Left lung (tissue), 10 donors: ENCODE results near the gene KIF26A. TPM values are rescaled to one million over a fixed set of nuclear protein-coding genes. Genes with fewer than 3 reads are reported as not detected.
"Not testable (repeated sequence)": the region's sequence is repeated elsewhere in the genome, so short reads cannot be mapped to it uniquely, and the experiment has no call there.

ENCODE experiments used
- ATAC-seq: fragments of 200-7000 bp; cut with Tn5 transposase; one replicate; pipeline ENCODE4 v1.9.1; 2020; ENCODE audit warnings: moderate library complexity
- DNase-seq, 4 donors: peaks; one replicate each; pipeline ENCODE4 v3.0.0-alpha.2; 2013 to 2020
- H3K27ac ChIP-seq, 2 donors: fragments of 200-600 bp; sonication (generic) in 1 of 2; one replicate each; pipeline versions ENCODE4 v1.5.0 to v1.8.0; 2020 to 2021
- H3K27me3 ChIP-seq, 2 donors: fragments of 200-600 bp; sonication (generic) in 1 of 2; one replicate each; pipeline versions ENCODE4 v1.5.0 to v1.8.0; 2020 to 2021
- H3K36me3 ChIP-seq, 2 donors: fragments of 200-600 bp; sonication (generic) in 1 of 2; one replicate each; pipeline versions ENCODE4 v1.5.0 to v1.8.0; 2020 to 2021
- H3K4me1 ChIP-seq, 2 donors: fragments of 200-600 bp; one replicate each; pipeline ENCODE4 v1.8.0; 2021
- H3K4me3 ChIP-seq, 2 donors: fragments of 200-600 bp; sonication (generic) in 1 of 2; one replicate each; pipeline versions ENCODE4 v1.5.0 to v1.8.0; 2020 to 2021; ENCODE audit warnings: mild to moderate bottlenecking in 1 of 2
- H3K9me3 ChIP-seq, 2 donors: fragments of 200-600 bp; sonication (generic) in 1 of 2; one replicate each; pipeline versions ENCODE4 v1.5.0 to v1.8.0; 2020 to 2021
- intact Hi-C, 2 donors: fragments of 100-400 bp; cut with DNase I; formaldehyde crosslinking; loops; one replicate each; pipeline versions ENCODE4 v1.11.2 to v1.14.2; 2022
- polyA plus RNA-seq, 6 donors: library from polyadenylated mRNA; unstranded; fragments of 120-200 nt; gene quantifications; one replicate each; pipeline ENCODE4 v1.2.1, GENCODE V29; 2013; ENCODE audit not compliant: insufficient read length in 6 of 6
- total RNA-seq, 2 donors: library from RNA; stranded (reverse); fragmentation: NEBNext Ultra II Directional; extraction: Animal tissue kit (Norgen Biotek cat#: 25700); gene quantifications; one replicate each; pipeline ENCODE4 v1.2.1, GENCODE V29; 2021
- TF ChIP-seq, protein P1 (sequence below), 2 donors: fragments of 200-600 bp; sonication (generic) in 1 of 2; IDR thresholded peaks; one replicate each; pipeline versions ENCODE4 v1.5.0 to v1.8.0; 2021; ENCODE audit warnings: antibody characterized with exemption in 2 of 2
- donor health status: DM: no; HTN: yes; CAD: no.
- donor health status: DM: no; HTN: no; CAD: no.

Gene KIF26A
- total and polyA plus RNA-seq, 8 donors, result 4.5 to 25.5 (median 14.4) TPM

DNA sequence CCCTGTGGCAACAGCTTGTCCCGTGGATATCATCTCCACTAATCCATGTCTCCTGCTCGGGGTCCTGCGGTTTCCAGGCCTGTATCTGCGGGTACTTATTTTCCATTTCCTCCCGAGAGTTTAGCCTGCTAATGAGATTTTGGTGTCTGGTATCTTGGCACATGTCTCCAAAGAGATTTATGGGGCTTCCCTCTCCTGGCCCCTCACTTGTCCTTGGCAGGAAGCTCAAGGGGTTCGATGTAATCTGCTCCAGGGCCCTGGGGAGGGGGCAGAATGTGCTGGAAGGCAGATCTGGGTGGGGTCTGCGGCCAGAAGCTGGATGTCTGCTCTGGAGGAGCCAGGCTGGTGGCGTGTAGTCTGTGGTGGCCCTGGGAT, 85.7 kb downstream of the KIF26A start:
- peaks cover 0 to 6% of the 10 kb centered on the region in 2 donors for H3K9me3 ChIP-seq
- H3K36me3 ChIP-seq, result no peaks in the 10 kb centered on the region
- peak overlapping the region; percentile 9 to 26 for H3K4me3 ChIP-seq
- no peak for DNase-seq
- no peak for ATAC-seq
- H3K4me1 ChIP-seq, result no peaks in the 10 kb centered on the region
- H3K27ac ChIP-seq, result no peak overlapping the region
- intact Hi-C loops, result no loop called here
- H3K27me3 ChIP-seq, result peaks cover 0 to 56% of the 10 kb centered on the region in 2 donors
- TF ChIP-seq, protein P1, sequence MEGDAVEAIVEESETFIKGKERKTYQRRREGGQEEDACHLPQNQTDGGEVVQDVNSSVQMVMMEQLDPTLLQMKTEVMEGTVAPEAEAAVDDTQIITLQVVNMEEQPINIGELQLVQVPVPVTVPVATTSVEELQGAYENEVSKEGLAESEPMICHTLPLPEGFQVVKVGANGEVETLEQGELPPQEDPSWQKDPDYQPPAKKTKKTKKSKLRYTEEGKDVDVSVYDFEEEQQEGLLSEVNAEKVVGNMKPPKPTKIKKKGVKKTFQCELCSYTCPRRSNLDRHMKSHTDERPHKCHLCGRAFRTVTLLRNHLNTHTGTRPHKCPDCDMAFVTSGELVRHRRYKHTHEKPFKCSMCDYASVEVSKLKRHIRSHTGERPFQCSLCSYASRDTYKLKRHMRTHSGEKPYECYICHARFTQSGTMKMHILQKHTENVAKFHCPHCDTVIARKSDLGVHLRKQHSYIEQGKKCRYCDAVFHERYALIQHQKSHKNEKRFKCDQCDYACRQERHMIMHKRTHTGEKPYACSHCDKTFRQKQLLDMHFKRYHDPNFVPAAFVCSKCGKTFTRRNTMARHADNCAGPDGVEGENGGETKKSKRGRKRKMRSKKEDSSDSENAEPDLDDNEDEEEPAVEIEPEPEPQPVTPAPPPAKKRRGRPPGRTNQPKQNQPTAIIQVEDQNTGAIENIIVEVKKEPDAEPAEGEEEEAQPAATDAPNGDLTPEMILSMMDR (IDR thresholded peaks at IDR 0.05), result no peak

DNA sequence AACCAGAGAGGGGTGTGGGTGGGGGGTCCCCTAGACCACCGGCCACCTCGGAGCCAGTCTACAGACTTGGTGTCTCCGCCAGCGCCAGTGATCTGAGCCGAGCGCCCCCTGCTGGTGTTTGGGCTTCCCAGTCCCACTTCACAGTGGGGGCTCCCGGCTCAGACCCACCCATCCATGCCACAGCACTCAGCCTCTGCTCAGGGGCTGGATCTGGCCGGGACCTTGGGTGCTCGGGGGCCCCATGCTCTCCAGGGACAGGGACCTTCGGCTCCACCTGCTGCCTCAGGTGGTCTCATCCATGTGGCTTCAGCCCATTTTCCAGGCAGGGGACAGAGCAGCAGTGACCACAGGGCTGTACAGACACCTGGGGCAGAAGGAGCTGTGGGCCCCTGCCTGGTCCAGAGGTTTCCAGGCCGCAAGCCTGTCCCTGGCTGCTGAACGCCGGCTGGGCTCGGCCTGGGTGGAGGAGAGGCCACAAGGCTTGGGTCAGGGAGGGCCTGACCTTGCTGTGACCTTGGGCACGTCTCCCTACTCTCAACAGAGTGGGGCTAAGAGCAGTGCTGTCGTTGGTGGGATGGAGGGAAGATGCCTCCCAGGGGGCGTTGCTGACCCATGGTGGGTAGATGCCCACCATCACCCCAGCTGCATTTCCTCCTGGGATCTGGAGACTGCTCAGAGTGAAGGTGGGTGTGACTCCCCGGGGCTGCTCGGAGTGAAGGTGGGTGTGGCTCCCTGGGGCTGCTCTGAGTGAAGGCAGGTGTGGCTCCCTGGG, 86.3 kb downstream of the KIF26A start:
- Histone ChIP-seq H3K9me3 (peaks cover 0 to 6% of the 10 kb centered on the region in 2 donors), H3K27ac (no peak overlapping the region), H3K36me3 (no peaks in the 10 kb centered on the region), H3K4me3 (peak overlapping the region in 1 of 2 donors; percentile 26), H3K27me3 (peaks cover 0 to 52% of the 10 kb centered on the region in 2 donors), H3K4me1 (no peaks in the 10 kb centered on the region)
- TF ChIP-seq, protein P1 (IDR thresholded peaks at IDR 0.05), result peak; percentile 31 to 62
- ATAC-seq, result peak; percentile 12
- peak in 1 of 4 donors; percentile 72 for DNase-seq
- intact Hi-C loops, result no loop called here

DNA sequence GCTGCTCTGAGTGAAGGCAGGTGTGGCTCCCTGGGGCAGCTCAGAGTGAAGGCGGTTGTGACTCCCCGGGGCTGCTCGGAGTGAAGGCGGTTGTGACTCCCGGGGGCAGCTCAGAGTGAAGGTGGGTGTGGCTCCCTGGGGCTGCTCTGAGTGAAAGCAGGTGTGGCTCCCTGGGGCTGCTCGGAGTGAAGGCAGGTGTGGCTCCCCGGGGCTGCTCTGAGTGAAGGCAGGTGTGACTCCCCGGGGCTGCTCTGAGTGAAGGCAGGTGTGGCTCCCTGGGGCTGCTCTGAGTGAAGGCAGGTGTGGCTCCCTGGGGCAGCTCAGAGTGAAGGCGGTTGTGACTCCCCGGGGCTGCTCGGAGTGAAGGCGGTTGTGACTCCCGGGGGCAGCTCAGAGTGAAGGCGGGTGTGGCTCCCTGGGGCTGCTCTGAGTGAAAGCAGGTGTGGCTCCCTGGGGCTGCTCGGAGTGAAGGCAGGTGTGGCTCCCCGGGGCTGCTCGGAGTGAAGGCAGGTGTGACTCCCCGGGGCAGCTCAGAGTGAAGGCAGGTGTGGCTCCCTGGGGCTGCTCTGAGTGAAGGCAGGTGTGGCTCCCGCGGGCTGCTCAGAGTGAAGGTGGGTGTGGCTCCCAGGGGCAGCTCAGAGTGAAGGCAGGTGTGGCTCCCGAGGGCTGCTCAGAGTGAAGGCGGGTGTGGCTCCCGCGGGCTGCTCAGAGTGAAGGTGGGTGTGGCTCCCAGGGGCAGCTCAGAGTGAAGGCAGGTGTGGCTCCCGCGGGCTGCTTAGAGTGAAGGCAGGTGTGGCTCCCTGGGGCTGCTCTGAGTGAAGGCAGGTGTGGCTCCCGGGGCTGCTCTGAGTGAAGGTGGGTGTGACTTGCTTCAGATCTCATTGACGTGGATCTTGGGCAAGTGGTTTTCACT, 87.1 kb downstream of the KIF26A start:
- H3K4me3 ChIP-seq, H3K36me3 ChIP-seq, intact Hi-C loops, H3K9me3 ChIP-seq, H3K4me1 ChIP-seq, H3K27ac ChIP-seq: not testable (repeated sequence)
- DNase-seq (peak in 3 of 4 donors; percentile 56 to 77 (median 67)), ATAC-seq (peak; percentile 41)
- H3K27me3 ChIP-seq, result peaks cover 0 to 44% of the 10 kb centered on the region in 2 donors

DNA sequence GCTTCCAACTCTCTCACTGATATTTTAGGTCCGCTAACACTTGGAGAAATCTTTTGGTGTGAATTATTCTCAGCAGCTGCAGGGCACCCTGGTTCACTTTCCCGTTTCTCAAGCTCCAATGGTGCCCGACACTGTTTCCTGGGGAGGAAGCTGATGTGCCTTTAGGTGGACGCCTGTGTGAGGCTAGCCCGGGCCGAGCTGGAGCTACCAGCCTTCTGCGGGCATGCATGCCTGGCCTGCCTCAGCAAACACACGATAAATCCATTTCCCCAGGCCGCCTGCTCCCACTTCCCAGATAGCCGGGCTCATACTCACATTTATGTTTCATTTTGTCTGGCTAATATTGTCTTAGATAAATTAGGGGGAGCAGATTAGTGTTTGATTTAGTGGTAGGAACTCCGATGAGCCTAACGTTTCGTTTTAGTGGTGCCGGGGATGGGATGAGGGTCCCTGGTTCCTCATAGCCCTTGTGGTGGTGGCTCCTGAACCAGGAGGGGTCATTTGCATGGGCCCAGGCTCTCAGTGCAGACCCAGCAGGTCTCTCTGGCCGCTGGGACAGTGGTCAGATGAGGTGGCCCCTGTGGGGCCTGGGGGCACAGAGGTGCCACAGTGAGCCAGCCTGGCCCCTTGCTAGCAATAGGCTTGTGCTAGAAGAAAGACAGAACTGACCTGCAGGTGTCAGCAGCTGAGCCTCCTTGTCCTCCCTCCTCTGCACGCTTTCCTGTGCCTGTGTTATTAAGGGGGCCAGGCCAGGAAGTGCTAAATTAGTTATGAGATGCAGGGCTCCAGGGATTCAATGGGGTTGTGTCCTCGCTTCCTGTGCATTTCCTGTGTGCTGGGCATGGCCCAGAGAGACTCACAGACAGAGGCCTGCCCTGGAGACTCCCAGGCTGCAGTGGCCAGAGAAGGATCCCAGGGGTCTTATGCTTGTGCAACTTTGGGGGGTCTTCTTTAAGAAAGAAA, 88.3 kb downstream of the KIF26A start:
- ATAC-seq, result no peak
- peaks cover 0 to 8% of the 10 kb centered on the region in 2 donors for H3K9me3 ChIP-seq
- H3K4me1 ChIP-seq, result no peaks in the 10 kb centered on the region
- H3K4me3 ChIP-seq, result no peak overlapping the region
- H3K36me3 ChIP-seq, result no peaks in the 10 kb centered on the region
- H3K27ac ChIP-seq, result no peak overlapping the region
- TF ChIP-seq, protein P1 (IDR thresholded peaks at IDR 0.05), result no peak
- DNase-seq, result peak in 2 of 4 donors; percentile 21 to 49
- intact Hi-C loops, result no loop called here
- H3K27me3 ChIP-seq, result peaks cover 0 to 32% of the 10 kb centered on the region in 2 donors

DNA sequence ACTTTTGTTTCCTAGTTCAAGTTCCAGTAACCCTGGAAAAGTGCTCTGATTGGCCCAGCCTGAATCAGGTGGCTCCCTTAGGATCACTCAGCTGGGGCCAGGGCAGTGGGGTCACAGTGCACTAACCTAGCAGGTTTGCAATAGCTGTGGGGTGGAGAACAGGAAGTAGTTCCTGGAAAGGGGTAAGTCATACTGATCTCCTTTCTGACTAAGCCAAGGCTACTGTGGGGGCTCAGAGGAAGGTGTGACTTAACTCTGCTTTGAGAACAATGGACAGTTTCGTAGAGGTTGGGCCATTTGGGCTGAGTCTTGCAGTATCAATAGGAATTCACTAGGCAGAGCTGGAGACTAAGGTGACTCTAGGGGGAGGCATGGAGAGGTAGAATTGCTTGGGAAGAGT, 89.4 kb downstream of the KIF26A start:
- Histone ChIP-seq H3K27me3 (peaks cover 0 to 21% of the 10 kb centered on the region in 2 donors), H3K27ac (no peak overlapping the region), H3K4me1 (no peaks in the 10 kb centered on the region), H3K9me3 (peaks cover 0 to 11% of the 10 kb centered on the region in 2 donors), H3K36me3 (no peaks in the 10 kb centered on the region), H3K4me3 (no peak overlapping the region)
- DNase-seq (peak in 1 of 4 donors; percentile 16), ATAC-seq (no peak)
- intact Hi-C loops, result no loop called here
- TF ChIP-seq, protein P1 (IDR thresholded peaks at IDR 0.05), result no peak
